Fibroblast of skin of right quadriceps (primary cell): ENCODE data around the gene THRSP.
A peak's percentile ranks its signal among the peaks of the same experiment; 100 is the strongest.
"Not testable (repeated sequence)": the region's sequence is repeated elsewhere in the genome, so short reads cannot be mapped to it uniquely, and the experiment has no call there.

Experiments used
- DNase-seq: peaks from one replicate; pipeline ENCODE4 v3.0.0-alpha.2; 2013

THRSP gene

DNA sequence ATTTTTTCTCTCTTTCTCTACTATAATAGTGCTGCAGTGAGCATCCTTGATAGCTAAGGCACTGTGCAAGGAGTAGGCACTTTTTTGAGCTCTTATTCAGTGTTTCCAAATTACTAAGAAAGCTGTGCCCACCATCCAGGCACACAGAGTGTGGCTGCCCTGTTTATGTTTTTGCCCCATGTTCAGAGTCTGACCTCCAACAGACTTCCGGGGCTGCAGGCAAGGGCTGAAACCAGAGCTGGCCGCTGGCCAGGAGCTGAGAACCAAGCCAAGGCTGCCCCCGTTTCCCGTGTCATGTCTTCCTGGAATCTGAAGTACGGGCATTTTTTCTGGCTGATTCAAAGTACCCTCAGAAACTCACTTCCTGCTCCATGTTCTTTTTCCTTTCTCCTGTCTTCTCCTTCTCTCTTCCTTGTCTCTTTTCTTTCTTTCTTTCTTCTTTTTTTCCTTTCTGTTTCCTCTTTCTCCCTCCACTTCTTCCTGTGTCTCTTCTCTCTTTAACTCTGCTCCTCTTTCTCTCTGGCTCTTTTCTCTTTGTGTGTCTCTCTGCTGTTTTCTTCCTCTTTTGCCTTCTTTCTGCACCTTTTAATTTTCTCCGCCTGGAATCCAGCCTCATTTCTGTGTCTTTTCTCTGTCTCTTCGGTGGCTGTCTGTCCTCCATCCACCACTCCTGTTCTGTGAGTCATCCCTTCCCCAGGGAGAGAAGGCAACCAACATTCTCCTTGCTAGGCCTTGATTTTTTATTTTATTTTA, 23.6 kb upstream of the THRSP start:
- peak; percentile 91 for DNase-seq

DNA sequence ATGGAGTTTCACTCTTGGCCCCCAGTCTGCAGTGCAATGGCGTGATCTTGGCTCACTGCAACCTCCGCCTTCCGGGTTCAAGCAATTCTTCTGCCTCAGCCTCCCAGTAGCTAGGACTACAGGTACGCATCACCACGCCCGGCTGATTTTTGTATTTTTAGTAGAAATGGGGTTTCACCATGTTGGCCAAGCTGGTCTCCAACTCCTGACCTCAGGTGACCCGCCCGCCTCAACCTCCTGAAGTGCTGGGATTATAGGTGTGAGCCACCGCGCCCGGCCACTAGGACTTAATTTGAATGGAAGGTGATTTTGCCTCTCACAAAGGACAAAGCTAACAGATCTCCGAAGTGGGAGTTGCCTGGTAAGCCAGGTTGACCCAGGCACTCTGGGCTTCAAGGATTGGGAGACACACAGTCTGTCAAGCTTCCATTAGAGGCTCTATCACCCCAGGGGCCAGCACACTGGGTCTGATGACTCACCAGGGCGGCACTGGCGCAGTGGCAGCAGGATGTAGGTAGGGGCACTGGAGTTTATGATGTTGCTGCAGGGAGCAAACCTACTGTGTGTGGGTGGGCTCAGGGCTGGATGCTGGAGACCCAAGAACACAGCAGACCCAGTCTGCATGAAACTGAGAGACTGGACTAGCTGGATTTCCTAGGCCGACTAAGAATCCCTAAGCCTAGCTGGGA, 22.8 kb upstream of the THRSP start:
- DNase-seq = peak; percentile 32

DNA sequence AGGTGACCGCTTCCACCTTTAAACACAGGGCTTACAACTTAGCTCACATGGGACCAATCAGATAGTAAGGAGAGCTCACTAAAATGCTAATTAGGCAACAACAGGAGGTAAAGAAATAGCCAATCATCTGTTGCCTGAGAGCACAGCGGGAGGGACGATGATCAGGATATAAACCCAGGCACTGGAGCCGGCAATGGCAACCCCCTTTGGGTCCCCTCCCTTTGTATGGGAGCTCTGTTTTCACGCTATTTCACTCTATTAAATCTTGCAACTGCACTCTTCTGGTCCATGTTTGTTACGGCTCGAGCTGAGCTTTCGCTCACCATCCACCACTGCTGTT, 22.3 kb upstream of the THRSP start:
- not testable (repeated sequence) for DNase-seq

DNA sequence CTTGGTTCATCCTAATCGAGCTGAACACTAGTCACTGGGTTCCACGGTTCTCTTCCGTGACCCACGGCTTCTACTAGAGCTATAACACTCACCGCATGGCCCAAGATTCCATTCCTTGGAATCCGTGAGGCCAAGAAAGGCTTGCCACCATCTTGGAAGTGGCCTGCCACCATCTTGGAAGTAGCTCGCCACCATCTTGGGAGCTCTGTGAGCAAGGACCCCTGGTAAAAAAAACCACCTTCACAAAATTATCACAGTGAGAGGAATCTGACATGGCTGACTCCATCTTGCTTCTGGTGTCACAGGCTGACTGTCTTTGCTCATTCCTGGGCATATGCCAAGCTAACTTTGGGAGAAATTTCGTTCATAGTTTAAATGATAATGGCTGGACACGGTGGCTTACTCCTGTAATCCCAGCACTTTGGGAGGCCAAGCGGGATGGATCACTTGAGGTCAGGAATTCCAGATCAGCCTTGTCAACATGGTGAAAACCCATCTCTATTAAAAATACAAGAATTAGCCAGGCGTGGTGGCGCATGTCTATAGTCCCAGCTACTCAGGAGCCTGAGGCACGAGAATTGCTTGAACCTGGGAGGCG, 21.7 kb upstream of the THRSP start:
- no peak for DNase-seq

DNA sequence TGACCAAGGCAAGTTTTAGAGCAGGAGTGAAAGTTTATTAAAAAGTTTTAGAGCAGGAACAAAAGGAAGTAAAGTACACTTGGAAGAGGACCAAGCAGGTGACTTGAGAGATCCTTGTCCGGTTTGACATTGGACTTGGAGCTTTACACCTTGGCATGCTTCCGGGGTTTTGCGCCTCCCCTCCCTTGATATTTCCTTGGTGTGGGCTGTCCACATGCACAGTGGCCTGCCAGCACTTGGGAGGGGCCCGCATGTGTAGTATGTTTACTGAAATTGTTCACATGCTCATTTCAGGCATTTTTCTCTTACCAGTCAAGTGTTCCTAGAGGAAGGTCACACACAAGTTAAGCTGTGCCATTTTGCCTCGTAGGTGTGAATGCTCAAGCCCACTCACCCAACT, 19.0 kb upstream of the THRSP start:
- no peak for DNase-seq

DNA sequence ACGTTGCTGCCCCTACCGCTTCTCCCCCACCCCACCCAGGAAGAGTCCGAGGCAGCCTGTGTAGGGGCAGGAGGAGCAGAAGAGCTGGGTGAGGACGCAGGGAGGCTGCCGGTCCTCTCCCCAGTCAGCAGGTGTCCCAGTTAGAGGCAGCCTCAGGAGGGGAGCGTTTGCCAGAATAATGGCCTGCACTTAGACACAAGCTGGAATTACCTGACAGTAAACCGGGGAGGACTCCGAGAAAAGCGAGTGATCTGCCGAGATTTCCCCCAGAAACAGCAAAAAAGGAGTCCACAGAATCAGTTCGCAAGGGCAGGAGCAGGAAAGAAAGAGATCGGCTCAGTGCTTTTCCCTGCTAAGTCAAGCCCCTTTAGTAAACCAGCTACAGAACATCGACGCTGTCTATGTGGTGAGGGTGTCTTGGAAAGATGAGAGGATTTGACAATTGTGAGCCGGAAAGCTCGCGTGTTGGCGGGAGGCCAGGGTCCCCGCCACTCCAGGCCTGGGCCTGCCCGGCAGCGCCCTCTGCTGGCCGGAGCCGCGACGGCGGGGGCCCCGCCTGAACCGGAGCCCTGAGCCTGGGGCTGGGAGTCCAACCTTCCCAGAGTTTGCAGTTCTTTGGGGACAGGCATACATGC, 17.7 kb upstream of the THRSP start:
- peak; percentile 65 for DNase-seq

DNA sequence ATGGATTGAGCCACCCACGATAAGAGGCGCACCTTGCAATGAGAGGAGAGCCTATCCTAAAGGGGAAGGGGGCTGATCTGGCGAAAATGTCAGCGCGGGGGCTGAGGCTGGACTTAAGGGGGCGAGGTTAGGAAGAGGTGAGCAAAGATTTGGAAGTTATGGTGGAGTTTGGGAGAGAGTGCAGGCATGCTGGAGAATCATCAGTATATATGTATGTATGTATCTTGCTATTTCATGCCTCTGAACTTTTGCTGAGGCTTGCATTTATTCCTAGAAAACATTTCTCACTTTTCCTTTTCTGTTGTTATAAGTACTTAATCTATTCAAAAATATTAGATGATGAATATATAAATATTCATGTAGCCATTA, 17.2 kb upstream of the THRSP start:
- DNase-seq = no peak

DNA sequence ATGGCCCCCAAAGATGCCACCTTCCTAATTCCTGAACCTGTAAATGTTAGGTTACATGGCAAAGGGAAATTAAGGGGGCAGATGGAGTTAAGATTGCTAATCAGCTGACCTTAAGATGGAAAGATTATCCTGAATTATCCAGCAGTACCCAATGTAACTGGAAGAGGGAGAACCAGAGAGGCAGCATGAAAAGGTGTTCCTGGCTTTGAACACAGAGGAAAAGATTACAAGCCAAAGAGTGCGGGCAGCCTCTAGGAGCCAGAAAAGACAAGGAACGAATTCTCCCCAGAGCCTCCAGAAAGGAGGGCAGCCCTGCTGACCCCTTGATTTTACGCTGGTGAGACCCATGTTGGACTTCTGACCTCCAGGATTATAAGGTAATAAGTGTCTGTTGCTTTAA, 15.1 kb upstream of the THRSP start:
- no peak for DNase-seq

DNA sequence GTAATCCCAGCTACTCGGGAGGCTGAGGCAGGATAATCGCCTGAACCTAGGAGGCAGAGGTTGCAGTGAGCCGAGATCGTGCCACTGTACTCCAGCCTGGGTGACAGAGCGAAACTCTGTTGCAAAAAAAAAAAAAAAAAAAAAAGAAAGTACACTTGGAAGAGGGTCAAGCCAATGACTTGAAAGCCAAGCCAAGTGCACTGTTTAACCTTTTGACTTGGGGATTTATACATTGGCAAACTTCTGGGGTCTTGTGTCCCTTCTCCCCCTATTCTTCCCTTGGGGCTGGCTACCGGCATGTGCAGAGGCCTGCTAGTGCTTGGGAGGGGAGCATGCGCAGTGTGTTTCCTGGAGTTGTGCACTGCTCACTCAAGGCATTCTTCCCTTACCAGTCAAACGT, 14.3 kb upstream of the THRSP start:
- no peak for DNase-seq

DNA sequence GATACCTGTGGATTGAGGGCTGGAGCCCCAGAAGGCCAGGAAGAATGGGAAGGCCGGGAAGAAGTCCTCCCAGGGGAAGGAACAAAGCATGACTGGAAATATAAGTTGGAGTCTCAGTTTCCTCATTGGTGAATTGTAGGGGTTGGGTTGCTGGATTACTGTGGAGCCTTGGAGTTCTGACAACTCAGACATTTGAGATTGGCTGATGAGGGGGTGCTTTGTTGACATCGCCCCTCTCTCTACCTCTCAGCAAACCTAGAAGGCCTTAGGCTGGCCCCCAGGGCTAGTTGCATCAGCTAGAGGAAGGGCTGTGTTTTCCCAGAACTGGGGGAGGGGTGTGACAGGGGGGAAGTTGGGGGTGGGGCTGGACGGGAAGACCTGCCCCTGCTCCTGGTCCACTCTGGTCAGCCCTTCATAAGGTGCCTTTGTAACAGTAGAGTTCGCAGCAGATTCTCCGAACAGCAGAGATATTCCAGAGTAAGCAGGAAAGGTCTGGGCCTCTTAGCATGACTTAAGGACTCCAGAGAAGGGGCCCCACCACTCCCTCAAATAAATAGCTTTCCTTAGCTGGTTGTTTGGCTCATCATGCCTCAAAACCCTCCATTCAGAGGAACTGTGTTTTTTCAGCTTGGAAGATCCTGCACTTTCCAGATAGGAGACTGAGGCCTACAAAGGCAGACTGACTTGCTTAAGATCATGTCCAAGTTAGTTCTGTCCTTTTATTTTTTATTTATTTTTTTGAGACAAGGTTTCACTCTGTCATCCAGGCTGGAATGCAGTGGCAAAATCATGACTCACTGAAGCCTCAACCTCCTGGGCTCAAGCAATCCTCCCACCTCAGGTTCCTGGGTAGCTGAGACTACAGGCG, 12.5 kb upstream of the THRSP start:
- DNase-seq = peak; percentile 72

DNA sequence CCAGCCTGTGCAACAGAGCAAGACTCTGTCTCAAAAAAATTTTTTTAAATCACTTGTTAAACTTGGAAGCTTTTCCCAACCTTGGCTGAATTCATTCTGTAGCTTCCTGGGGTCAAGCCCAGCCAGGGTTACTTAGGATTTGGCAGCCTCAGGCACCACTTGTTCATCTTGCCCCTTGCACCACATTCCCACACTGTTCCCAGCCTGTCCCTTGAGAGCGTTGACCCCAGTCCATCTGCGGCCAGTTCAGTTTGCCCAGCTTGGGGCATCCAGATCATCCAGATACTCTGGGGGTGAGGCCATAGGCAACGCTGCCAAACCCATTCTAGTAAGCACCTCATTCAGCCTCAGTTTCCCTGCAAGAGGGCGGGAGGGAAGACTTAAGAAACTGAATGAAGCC, 8.7 kb upstream of the THRSP start:
- DNase-seq = no peak

DNA sequence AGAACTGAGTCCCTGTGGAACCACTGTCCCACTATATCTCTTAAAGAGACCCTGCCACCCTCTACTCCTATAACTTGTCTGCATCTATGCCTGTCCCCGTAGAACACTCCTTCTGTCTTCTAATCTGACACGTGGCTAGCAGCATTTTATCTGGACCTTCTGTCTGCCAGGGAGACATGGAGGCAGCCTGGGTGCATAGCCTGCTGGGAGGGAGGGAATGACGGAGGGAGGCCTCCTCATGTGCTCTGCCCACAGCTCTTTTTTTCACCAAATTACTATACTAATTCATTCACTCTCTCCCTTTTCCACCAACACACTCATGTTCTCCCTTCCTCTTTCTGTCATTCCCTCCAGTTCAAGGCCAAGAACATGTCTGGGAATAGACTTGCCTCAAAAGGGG, 7.6 kb upstream of the THRSP start:
- no peak for DNase-seq

DNA sequence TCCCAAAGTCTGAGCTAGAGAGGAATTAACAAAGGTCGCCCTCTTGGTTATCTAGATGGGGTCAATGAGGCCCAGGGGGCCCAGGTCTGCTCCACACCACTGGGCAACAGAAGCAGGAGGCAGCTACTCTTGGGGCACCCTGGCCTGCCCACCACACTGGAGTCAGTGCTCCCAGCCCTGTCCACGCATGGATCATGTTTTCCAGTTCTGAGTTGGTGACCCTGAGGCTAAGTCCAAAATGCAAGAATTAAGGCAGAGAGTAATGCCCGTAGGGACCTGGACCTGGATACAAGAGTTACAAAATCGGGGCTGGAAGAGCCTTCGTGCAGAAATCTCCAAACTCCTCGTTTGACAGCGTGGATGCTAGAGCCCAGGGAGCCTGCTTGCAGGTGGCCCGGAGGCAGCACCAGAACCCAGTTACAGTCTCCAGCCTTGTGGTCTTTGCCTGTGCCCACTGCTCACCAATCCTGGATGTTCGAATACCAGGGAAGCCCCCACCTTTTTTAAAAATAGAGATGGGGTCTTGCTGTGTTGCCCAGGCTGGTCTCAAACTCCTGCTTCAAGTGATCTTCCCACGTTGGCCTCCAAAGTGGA, 6.1 kb upstream of the THRSP start:
- no peak for DNase-seq

DNA sequence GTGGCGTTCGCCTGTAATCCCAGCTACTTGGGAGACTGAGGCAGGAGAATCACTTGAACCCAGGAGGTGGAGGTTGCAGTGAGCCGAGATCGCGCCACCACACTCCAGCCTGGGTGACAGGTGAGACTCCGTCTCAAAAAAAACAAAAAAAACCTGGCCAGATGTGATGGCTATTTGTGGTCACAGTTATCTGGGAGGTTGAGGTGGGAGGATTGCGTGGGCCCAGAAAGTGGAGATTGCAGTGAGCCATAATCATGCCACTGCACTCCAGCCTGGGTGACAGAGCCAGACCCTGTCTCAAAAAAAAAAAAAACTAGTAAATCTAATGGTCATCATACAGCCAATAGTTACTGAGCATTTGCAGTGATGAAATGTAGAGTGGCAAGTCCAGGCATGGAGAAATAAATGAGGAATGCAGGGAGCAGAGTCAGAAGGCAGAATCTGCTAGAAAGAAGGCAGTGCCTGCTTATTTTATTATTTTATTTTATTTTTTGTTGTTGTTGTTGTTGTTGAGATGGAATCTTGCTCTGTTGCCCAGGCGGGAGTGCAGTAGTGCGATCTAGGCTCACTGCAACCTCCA, 3.8 kb upstream of the THRSP start:
- DNase-seq = not testable (repeated sequence)

DNA sequence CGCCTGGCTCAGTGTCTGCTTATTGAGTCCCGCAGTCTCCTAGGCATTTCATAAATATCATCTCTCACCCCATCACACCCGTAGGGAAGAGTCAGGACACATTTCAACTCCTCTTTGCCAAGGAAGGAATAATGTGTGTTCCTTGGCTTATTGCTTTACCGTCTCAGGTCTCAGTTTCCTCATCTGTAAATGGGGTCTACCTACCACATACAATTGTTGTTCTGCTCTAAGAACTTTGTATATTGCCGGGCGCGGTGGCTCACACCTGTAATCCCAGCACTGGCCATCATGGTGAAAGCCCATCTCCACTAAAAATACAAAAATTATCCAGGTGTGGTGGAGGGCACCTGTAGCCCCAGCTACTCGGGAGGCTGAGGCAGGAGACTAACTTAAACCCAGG, 3.1 kb upstream of the THRSP start:
- no peak for DNase-seq

DNA sequence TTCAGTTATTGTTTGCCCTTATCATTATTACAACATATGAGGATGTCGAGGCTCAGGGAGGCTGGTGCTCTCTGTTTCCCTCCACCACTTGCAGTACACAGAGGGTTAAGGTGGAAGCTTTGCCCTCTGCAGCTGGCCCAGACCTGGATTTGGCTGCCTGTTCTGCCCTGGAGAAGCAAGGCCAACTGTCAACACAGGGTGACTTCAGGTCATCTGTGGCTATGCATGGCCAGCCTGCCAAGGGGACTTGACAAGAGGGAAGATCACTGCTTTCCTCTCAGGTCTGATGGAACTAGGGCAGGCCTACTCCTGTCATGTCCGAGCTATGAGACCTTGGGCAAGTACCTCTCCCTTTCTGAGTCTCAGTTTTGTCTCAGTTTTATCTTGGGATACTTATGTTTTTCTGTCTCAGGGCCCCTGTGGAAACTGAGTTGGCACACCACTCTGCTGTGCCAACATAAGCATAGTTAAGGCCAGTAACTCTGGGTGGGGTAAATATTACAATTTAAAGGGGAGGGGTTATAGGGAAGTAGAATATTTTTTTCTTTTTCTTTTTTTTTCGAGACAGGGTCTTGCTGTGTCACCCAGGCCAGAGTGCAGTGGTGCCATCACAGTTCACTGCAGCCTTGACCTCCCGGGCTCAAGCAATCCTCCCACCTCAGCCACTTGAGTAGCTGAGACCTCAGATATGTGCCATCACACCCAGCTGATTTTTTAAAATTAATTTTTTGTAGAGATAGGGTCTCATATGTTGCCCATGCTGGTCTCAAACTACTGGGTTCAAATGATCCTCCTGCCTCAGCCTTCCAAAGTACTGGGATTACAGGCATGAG, 2.4 kb upstream of the THRSP start:
- no peak for DNase-seq

DNA sequence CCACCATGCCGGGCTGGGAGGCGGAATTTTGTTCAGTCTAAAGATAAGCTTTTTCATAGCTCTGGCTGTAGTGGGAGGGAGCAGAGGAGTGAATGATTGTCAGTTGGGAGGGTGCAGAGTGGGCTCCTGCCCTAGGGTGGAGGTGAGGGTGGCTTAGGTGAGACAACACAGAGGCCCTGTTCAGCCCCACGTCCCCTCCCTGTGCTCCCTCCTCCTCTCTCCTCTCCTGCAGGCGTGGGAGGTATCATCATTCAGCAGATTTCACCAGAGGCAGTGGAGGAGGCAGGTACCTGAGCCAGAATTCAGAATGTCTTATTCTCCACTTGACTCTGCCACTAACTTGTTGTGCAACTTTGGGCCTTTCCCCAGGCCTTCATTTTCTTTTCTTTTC, 1.7 kb upstream of the THRSP start:
- no peak for DNase-seq

DNA sequence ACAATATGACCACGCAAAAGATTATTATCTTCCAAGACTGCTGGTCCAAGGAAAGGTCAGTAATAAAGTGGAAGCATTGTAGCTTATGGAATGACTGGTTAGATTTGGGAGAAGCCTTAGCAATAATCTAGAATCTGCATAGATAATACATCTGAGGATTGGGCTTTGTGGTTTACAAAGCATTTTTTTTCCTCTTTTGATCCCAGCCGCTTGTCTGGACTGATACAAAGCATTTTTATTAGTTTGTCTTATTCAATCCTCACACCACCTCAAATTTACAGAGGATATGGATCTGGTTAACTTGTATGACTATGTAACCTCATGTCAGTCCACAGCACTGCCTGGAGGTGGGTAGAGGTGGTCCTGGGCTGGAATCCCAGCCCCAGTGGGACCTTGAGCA, 990 bp upstream of the THRSP start:
- no peak for DNase-seq

DNA sequence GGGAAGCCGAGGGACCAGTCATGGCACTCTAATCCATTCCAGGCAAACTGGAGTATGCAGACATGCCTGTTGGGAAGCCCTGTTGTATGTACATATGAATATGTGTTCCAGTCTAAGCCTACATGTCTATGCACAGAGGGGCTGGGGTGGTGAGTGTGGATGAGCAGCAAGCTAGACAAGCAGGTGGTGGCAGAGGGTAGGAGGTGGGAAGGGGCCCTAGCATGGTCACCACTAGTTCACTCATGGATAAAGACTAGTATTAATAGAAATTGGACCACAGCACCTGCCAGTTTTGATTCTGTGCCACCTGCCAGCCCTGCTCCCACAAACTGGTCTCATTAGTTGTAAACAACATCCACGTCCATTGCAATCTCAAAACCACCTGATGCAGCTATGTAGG, 1.5 kb downstream of the THRSP start:
- no peak for DNase-seq

DNA sequence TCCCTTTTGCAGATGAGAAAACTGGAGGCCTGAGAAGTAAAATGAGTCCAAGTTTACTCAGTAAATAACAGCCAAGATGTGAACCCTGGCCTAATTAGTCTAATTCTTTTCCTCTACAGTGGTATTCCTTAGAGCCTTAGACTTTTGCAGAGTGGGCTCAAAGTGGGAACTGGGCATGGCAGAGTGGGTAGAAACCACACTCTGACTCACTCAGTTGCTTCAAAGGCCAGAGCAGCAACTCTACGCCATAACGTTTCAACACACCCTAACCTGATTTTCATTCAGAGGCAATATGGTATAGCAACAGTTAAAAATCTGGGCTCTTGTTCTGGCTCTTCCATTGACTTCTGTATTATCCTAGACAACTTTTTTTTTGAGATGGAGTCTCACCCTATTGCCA, 2.8 kb downstream of the THRSP start:
- DNase-seq = no peak

DNA sequence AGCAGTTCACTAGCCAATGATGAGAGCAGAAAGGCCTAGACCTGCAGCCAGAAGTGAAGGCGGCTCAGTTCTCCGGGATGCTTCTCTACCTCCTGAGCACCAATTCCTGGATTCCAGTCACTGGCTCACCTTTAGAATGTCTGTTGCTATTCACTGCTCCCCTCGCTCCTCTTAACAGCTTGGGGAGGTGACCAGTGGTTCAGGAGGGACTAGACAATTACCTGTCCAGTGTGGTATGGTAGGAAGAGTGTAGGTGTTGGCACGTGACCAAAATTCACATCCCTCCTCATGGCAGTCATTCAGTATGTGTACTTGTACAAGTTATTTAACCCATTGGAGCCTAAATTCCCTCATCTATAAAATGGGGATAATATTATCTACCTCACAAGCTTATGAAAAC, 4.0 kb downstream of the THRSP start:
- DNase-seq = no peak
